GM12878 (cell line): Measurements from ENCODE around the gene DENND1A. TPM values are rescaled to one million over a fixed set of nuclear protein-coding genes. Genes with fewer than 3 reads are reported as not detected.

Experiments
- ATAC-seq: fragments of 200-7000 bp; cut with Tn5 transposase; 3 replicates; pipeline ENCODE4 v1.9.1; 2020; ENCODE audit warnings: mild to moderate bottlenecking, moderate library complexity
- BruUV-seq: library from RNA; stranded (reverse); fragments of 400-500 nt; replicated peaks from 2 replicates; lab custom pipeline; 2021; lab: Mats Ljungman, UMichigan
- CTCF ChIA-PET: fragments of 300-600 bp; sonication (Branson Sonifier 250); formaldehyde crosslinking; extraction: SDS; loops from one replicate; lab custom pipeline; 2021; ENCODE audit warnings: inconsistent platforms; lab: Yijun Ruan, JAX
- POLR2A ChIA-PET: fragments of 350-600 bp; formaldehyde crosslinking; extraction: SDS; loops from one replicate; lab custom pipeline; 2021; ENCODE audit warnings: inconsistent platforms; lab: Charles Lee
- RAD21 ChIA-PET: fragments of 300-600 bp; sonication (Branson Sonifier 250); formaldehyde crosslinking; loops from one replicate; lab custom pipeline; 2023; ENCODE audit warnings: antibody characterized with exemption; ENCODE audit not compliant: unreplicated experiment; lab: Charles Lee
- SMC1A ChIA-PET: fragments of 300-600 bp; sonication (Branson Sonifier 250); formaldehyde crosslinking; loops from one replicate; lab custom pipeline; 2023; ENCODE audit not compliant: unreplicated experiment, uncharacterized antibody; lab: Charles Lee
- DNase-seq: peaks from one replicate; pipeline ENCODE4 v3.0.0-alpha.2; 2011; ENCODE audit warnings: low read depth, low spot score
- FAIRE-seq: peaks from 3 replicates; lab custom pipeline; 2011; peaks lifted over from hg19 to GRCh38; lab: Jason Lieb, UNC
- H2AFZ ChIP-seq: 2 replicates; pipeline ENCODE4 v1.6.0; 2011; ENCODE audit warnings: low read depth, low read length, control low read depth; ENCODE audit not compliant: control insufficient read depth
- H3K27ac ChIP-seq: 2 replicates; pipeline ENCODE4 v1.5.1; 2011; ENCODE audit warnings: control low read depth; ENCODE audit not compliant: control insufficient read depth, insufficient read depth
- H3K27me3 ChIP-seq, 2 experiments: replicated peaks in 1 of 2; 2 replicates each; pipeline versions ENCODE4 v1.6.0 to v1.6.1; 2011; ENCODE audit warnings: low read length in 1 of 2; ENCODE audit not compliant: control insufficient read depth in 2 of 2, insufficient read depth in 2 of 2
- H3K36me3 ChIP-seq, 2 experiments: 2 replicates each; pipeline ENCODE4 v1.5.1; 2011; ENCODE audit warnings: low read length in 1 of 2; ENCODE audit not compliant: control insufficient read depth in 2 of 2, insufficient read depth in 2 of 2
- H3K4me1 ChIP-seq: 2 replicates; pipeline ENCODE4 v1.6.1; 2011; ENCODE audit warnings: mild to moderate bottlenecking, low read length, moderate library complexity, mixed read lengths; ENCODE audit not compliant: control insufficient read depth, insufficient read depth
- H3K4me2 ChIP-seq: 2 replicates; pipeline ENCODE4 v1.6.0; 2011; ENCODE audit warnings: control low read depth; ENCODE audit not compliant: control insufficient read depth, insufficient read depth
- H3K4me3 ChIP-seq: fragments of 200-600 bp; sonication (generic); 2 replicates; pipeline ENCODE4 v1.5.1; 2016
- H3K79me2 ChIP-seq: 2 replicates; pipeline ENCODE4 v1.6.0; 2011; ENCODE audit warnings: low read length; ENCODE audit not compliant: control insufficient read depth, insufficient read depth
- H3K9ac ChIP-seq: 2 replicates; pipeline ENCODE4 v1.8.0; 2011; ENCODE audit warnings: low read length, control low read depth, mixed read lengths; ENCODE audit not compliant: control insufficient read depth, insufficient read depth
- H3K9me3 ChIP-seq: replicated peaks from 3 replicates; pipeline ENCODE4 v1.5.1; 2011; ENCODE audit warnings: mild to moderate bottlenecking, low read length; ENCODE audit not compliant: control insufficient read depth, insufficient read depth
- H4K20me1 ChIP-seq: 2 replicates; pipeline ENCODE4 v1.6.0; 2011; ENCODE audit not compliant: control insufficient read depth, insufficient read depth
- EZH2 ChIP-seq: IDR thresholded peaks from 2 replicates; pipeline ENCODE4 v1.6.1; 2012; ENCODE audit warnings: low read depth, mild to moderate bottlenecking, control low read depth, inconsistent platforms, low read length, borderline replicate concordance; ENCODE audit not compliant: control insufficient read depth
- IRF3 ChIP-seq: fragments of 450-650 bp; IDR thresholded peaks from 2 replicates; pipeline ENCODE4 v1.6.1; 2014; ENCODE audit warnings: mild to moderate bottlenecking
- NFYB ChIP-seq: IDR thresholded peaks from 2 replicates; pipeline ENCODE4 v1.6.1; 2011; ENCODE audit warnings: low read depth, mild to moderate bottlenecking, low read length, improper control_type of control experiment, moderate library complexity; ENCODE audit not compliant: insufficient read depth
- PML ChIP-seq: IDR thresholded peaks from 2 replicates; pipeline ENCODE4 v1.6.1; 2012; ENCODE audit warnings: low read length, inconsistent platforms
- RAD51 ChIP-seq: fragments of 450-650 bp; IDR thresholded peaks from 2 replicates; pipeline ENCODE4 v1.6.1; 2016; ENCODE audit warnings: moderate library complexity, mild to moderate bottlenecking, inconsistent platforms
- RUNX3 ChIP-seq: IDR thresholded peaks from 2 replicates; pipeline ENCODE4 v1.6.1; 2012; ENCODE audit warnings: low read length, inconsistent platforms
- STAT1 ChIP-seq: fragments of 450-650 bp; conservative IDR thresholded peaks from 2 replicates; pipeline ENCODE4 v1.6.1; 2014; ENCODE audit warnings: antibody characterized with exemption, mild to moderate bottlenecking
- TBL1XR1 ChIP-seq: IDR thresholded peaks from 2 replicates; pipeline ENCODE4 v1.6.1; 2012; ENCODE audit warnings: low read depth, low read length, improper control_type of control experiment
- ZNF217 ChIP-seq: fragments of 450-650 bp; IDR thresholded peaks from 2 replicates; pipeline ENCODE4 v1.6.1; 2017; ENCODE audit warnings: antibody characterized with exemption, mild to moderate bottlenecking
- whole genome bisulfite sequencing: methylation state at CpG from one replicate; pipeline ENCODE4 v1.1.6; 2016; ENCODE audit warnings: low lambda C conversion rate; ENCODE audit not compliant: insufficient replicate concordance, insufficient coverage; ENCODE audit errors: missing lambda C conversion rate; 5-methylcytosine and 5-hydroxymethylcytosine counted together
- in situ Hi-C: fragments of 300-500 bp; cut with MboI; formaldehyde crosslinking; loops from 9 replicates; pipeline ENCODE4 v1.14.3; 2018; ENCODE audit warnings: mixed read lengths
- intact Hi-C: fragments of 100-400 bp; cut with micrococcal nuclease; formaldehyde crosslinking; loops from one replicate; pipeline ENCODE4 v1.14.2; 2022; ENCODE audit not compliant: unreplicated experiment
- polyA plus RNA-seq, 11 experiments: library from polyadenylated mRNA; depleted of rRNA in 4 of 11; unstranded in 6 of 11; stranded (reverse) in 5 of 11; fragments of >200 nt; fragmentation: Nextera tagmentation in 4 of 11; fragmentation: Illumina TruSeq in 1 of 11; extraction: Ambion mirVana in 4 of 11; extraction: Trizol in 1 of 11; gene quantifications; 1 replicate in 1 of 11; 2 replicates in 10 of 11; pipeline versions ENCODE4 v1.2.1 to v1.2.3, GENCODE V29; 2011 to 2016; ENCODE audit warnings: inconsistent platforms in 2 of 11, missing spikeins in 2 of 11, low read depth in 1 of 11
- total RNA-seq, 4 experiments: library from RNA; depleted of rRNA in 3 of 4; stranded (reverse); fragments of >200 nt in 3 of 4; fragmentation: Illumina TruSeq in 1 of 4; extraction: Trizol in 1 of 4; gene quantifications; 2 replicates each; pipeline versions ENCODE4 v1.2.1 to v1.2.3, GENCODE V29; 2013 to 2021

Gene DENND1A
- total and polyA plus RNA-seq, 10 of the 15 experiments (the other 5 are each of a cell fraction or from before 2014, with no cell fraction given), result 14.1 to 48.6 (median 35.2) TPM

GRCh38 chr9:123371228-123371584, 558.7 kb downstream of the DENND1A start:
- Histone ChIP-seq H3K4me3 (no peak overlapping the region), H3K9me3 (no peaks in the 10 kb centered on the region), H3K4me1 (no peaks in the 10 kb centered on the region), H3K36me3 (no peaks in the 10 kb centered on the region), H3K27ac (no peak overlapping the region), H3K4me2 (no peak overlapping the region), H3K79me2 (no peaks in the 10 kb centered on the region), H3K27me3 (peaks cover 0 to 10% of the 10 kb centered on the region in 2 experiments; a peak in 2 of 4 replicates)
- DNase-seq (no peak), ATAC-seq (no peak), FAIRE-seq (no peak)
- ChIA-PET SMC1A (no interaction called here), POLR2A (no interaction called here)
- WGBS, result 66% methylated on average over 18 of the region's 18 CpGs
- intact Hi-C loops, result no loop called here
- TF ChIP-seq RUNX3, result no peak
- no peak for TF ChIP-seq EZH2
- TF ChIP-seq RAD51, result no peak
- no peak for TF ChIP-seq STAT1
- TF ChIP-seq IRF3, result no peak
- no peak for TF ChIP-seq TBL1XR1
- no peak for TF ChIP-seq NFYB
- TF ChIP-seq PML, result no peak
- TF ChIP-seq ZNF217, result no peak
- TF ChIP-seq, all 136 proteins: peak for 0
- Histone ChIP-seq H4K20me1 (no peaks in the 10 kb centered on the region), H3K9ac (no peak overlapping the region), H2AFZ (no peak overlapping the region)
- no TSS peak for BruUV-seq
- ChIA-PET RAD21 (no interaction called here), CTCF (interaction anchor here (1.5 kb wide), 1 partner anchor 17 kb away, joined by 5 read pairs; no protein-coding TSS in a partner anchor)
- in situ Hi-C loops, result no loop called here
